ENCODE measurements around the gene TCF4.

DNA sequence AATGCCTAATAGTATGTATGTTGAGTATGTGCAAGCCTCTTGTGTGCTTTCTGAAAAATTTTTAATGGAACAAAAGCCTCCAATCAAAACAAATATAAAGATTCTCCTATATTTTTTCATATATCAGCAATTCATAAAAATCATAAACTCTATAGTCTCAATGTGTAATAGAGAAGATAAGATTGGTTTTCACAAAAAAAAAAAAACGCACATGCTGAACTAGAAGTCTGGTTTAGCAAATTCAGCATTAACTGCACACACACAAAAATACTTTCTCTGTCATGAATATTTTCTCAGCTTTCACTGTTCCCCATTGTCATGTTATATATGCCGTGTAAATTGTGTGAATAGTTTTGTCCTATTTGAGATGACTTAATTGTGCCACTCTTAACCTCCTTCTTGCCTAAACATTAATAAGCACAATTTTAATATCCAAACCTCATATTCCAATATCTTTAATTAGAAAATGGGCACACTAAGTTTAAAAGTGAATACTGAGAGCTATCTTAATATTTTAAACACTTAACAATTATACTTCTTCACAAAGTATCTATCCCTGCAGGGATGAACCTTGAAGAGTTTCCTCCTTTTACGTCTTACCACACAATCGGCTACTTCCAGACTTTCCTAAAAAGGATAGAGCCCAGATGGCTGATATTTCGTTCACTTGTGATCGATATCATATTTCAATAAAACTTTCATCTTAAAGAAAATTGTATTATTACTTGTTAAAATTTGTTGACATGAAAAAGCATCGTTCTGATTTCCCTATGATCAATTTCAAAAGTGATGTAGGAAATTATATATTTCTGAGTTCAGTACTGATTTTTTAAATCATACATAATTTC lies 242.7 kb downstream of the TCF4 start:
- TF ChIP-seq ZFP37 (CRISPR knock-in tag; IDR thresholded peaks at IDR 0.05; ENCODE audit: borderline replicate concordance) (no peak), NFE2L1 (CRISPR knock-in tag; IDR thresholded peaks at IDR 0.05; ENCODE audit: borderline replicate concordance) (no peak), POLR2A (IDR thresholded peaks at IDR 0.05; ENCODE audit: insufficient read depth in 1 of 2, low read depth in 2 of 2, low read length in 2 of 2) (no peak), MXI1 (IDR thresholded peaks at IDR 0.05; ENCODE audit: borderline replicate concordance, low read depth, low read length) (no peak)
- TF ChIP-seq, protein P1, sequence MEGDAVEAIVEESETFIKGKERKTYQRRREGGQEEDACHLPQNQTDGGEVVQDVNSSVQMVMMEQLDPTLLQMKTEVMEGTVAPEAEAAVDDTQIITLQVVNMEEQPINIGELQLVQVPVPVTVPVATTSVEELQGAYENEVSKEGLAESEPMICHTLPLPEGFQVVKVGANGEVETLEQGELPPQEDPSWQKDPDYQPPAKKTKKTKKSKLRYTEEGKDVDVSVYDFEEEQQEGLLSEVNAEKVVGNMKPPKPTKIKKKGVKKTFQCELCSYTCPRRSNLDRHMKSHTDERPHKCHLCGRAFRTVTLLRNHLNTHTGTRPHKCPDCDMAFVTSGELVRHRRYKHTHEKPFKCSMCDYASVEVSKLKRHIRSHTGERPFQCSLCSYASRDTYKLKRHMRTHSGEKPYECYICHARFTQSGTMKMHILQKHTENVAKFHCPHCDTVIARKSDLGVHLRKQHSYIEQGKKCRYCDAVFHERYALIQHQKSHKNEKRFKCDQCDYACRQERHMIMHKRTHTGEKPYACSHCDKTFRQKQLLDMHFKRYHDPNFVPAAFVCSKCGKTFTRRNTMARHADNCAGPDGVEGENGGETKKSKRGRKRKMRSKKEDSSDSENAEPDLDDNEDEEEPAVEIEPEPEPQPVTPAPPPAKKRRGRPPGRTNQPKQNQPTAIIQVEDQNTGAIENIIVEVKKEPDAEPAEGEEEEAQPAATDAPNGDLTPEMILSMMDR (CRISPR knock-in tag; IDR thresholded peaks at IDR 0.05) = no peak

Data from HepG2 (cell line).